Measurements from ENCODE around the gene DHH. TPM values are rescaled to one million over a fixed set of nuclear protein-coding genes. Genes with fewer than 3 reads are reported as not detected.
"Not testable (repeated sequence)": the region's sequence is repeated elsewhere in the genome, so short reads cannot be mapped to it uniquely, and the experiment has no call there.

The DHH gene
- total RNA-seq, 1 donor from 2014 or later: not detected

DNA sequence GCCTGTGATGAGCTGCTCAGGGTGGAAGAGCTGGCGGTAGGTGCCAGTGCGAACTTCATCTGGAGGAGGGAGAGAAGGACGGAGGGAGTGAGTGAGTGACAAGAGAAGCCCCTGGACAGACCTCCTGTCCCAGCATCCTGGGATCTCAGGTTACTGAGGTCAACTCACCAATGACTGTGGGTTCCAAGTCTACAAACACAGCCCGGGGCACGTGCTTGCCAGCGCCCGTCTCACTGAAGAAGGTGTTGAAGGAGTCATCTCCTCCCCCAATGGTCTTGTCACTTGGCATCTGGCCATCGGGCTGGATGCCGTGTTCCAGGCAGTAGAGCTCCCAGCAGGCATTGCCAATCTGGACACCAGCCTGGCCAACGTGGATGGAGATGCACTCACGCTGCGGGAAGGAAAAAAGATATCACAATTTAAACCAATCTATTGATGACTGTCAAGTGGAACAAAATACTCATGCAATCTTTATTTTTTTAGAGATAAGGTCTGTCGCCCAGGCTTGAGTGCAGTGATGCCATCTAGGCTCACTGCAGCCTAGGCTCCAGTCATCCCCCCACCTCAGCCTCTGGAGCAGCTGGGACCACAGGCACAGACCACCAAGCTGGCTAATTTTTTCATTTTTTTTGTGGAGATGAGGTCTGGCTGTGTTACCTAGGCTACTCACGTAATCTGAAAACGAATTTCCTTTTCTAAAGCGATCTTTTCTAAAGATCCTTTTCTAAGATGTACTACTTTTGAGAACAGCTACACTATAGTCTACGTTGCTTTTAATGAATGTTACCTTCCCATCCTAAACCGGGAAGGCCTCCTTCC is 34.9 kb upstream of the DHH start:
- Histone ChIP-seq H3K4me3 (ENCODE audit: low read depth, low read length) (peak overlapping the region; percentile 96), H3K27me3 (ENCODE audit: control insufficient read depth, insufficient read depth, low read length) (no peaks in the 10 kb centered on the region)

DNA sequence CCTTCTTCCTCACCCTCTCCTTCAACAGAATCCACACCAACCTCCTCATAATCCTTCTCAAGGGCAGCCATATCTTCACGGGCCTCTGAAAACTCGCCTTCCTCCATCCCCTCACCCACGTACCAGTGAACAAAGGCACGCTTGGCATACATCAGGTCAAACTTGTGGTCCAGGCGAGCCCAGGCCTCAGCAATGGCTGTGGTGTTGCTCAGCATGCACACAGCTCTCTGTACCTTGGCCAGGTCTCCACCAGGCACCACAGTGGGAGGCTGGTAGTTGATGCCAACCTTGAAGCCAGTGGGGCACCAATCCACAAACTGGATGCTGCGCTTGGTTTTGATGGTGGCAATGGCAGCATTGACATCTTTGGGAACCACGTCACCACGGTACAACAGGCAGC is 33.4 kb upstream of the DHH start:
- H3K36me3 ChIP-seq (ENCODE audit: control insufficient read depth, insufficient read depth, low read length); FAIRE-seq; DNase-seq (ENCODE audit: low read depth); H3K4me3 ChIP-seq (ENCODE audit: low read depth, low read length); H3K27me3 ChIP-seq (ENCODE audit: control insufficient read depth, insufficient read depth, low read length): not testable (repeated sequence)

More for the DNA sequence above, 34.9 kb upstream of the DHH start:
- TF ChIP-seq, protein P1, sequence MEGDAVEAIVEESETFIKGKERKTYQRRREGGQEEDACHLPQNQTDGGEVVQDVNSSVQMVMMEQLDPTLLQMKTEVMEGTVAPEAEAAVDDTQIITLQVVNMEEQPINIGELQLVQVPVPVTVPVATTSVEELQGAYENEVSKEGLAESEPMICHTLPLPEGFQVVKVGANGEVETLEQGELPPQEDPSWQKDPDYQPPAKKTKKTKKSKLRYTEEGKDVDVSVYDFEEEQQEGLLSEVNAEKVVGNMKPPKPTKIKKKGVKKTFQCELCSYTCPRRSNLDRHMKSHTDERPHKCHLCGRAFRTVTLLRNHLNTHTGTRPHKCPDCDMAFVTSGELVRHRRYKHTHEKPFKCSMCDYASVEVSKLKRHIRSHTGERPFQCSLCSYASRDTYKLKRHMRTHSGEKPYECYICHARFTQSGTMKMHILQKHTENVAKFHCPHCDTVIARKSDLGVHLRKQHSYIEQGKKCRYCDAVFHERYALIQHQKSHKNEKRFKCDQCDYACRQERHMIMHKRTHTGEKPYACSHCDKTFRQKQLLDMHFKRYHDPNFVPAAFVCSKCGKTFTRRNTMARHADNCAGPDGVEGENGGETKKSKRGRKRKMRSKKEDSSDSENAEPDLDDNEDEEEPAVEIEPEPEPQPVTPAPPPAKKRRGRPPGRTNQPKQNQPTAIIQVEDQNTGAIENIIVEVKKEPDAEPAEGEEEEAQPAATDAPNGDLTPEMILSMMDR (IDR thresholded peaks at IDR 0.05; ENCODE audit: insufficient read depth, low read length, severe bottlenecking): no peak
- FAIRE-seq (no peak), DNase-seq (ENCODE audit: low read depth) (no peak)
- H3K36me3 ChIP-seq (ENCODE audit: control insufficient read depth, insufficient read depth, low read length): peaks cover 9% of the 10 kb centered on the region

- H3K27me3 ChIP-seq (ENCODE audit: control insufficient read depth, insufficient read depth, low read length): no peaks in the 10 kb centered on the region
- peaks cover 9% of the 10 kb centered on the region for H3K36me3 ChIP-seq (ENCODE audit: control insufficient read depth, insufficient read depth, low read length)
- FAIRE-seq: no peak
- TF ChIP-seq, protein P1 (IDR thresholded peaks at IDR 0.05; ENCODE audit: insufficient read depth, low read length, severe bottlenecking): no peak
- no peak for DNase-seq (ENCODE audit: low read depth)
- H3K4me3 ChIP-seq (ENCODE audit: low read depth, low read length): no peak overlapping the region
Observed at GRCh38 chr12:49126852-49127763, 32.5 kb upstream of the DHH start.

GRCh38 chr12:49121047-49121696 is 26.6 kb upstream of the DHH start:
- FAIRE-seq (peak; percentile 80), DNase-seq (ENCODE audit: low read depth) (peak; percentile 50)
- TF ChIP-seq, protein P1 (IDR thresholded peaks at IDR 0.05; ENCODE audit: insufficient read depth, low read length, severe bottlenecking): peak; percentile 69
- Histone ChIP-seq H3K36me3 (ENCODE audit: control insufficient read depth, insufficient read depth, low read length) (no peaks in the 10 kb centered on the region), H3K27me3 (ENCODE audit: control insufficient read depth, insufficient read depth, low read length) (no peaks in the 10 kb centered on the region), H3K4me3 (ENCODE audit: low read depth, low read length) (no peak overlapping the region)

DNA sequence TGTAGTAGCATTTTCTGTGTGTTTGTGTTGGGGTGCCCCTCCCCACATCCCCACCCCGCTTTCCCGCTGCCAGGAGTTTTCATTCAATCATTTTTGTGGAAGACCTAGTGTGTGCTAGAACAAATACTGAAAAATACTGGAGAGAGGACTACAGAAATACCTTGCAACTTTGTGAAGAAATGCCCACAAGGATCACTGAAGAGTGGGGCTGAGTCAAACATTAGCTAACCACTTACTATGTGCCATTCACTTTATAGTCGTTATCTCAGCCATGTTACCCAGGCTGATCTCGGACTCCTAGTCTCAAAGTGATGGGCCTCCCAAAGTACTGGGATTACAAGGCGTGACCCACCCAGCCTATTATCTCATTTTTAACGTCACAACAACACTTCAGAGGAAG is 16.6 kb upstream of the DHH start:
- DNase-seq (ENCODE audit: low read depth) (no peak), FAIRE-seq (no peak)
- Histone ChIP-seq H3K4me3 (ENCODE audit: low read depth, low read length) (peak overlapping the region; percentile 96), H3K27me3 (ENCODE audit: control insufficient read depth, insufficient read depth, low read length) (no peaks in the 10 kb centered on the region), H3K36me3 (ENCODE audit: control insufficient read depth, insufficient read depth, low read length) (no peaks in the 10 kb centered on the region)
- TF ChIP-seq, protein P1 (IDR thresholded peaks at IDR 0.05; ENCODE audit: insufficient read depth, low read length, severe bottlenecking): no peak

Data from bronchial epithelial cell (primary cell).